ENCODE results near the gene LRBA. TPM values are rescaled to one million over a fixed set of nuclear protein-coding genes. Genes with fewer than 3 reads are reported as not detected.
"Not testable (repeated sequence)": the region's sequence is repeated elsewhere in the genome, so short reads cannot be mapped to it uniquely, and the experiment has no call there.

Gene LRBA
- total and polyA plus RNA-seq, 3 donors from 2014 or later = 24.6 to 61.1 (median 60.8) TPM

DNA sequence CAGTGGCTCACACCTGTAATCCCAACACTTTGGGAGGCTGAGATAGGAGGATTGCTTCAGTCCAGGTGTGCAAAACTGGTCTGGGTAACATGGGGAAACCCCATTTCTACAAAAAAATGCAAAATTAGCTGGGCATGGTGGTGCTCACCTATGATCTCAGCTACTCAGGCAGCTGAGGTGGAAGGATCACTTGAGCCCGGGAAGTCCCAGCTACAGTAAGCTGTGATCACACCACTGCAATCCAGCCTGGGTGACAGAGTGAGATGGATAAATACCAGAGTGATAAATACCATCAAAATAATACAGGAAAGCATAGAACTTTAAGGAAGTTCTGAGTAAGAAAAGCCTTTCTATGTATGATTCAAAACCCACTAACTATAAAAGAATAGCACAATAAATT is 52.8 kb downstream of the LRBA start:
- Histone ChIP-seq H3K9me3 (no peaks in the 10 kb centered on the region), H3K36me3 (ENCODE audit: low read depth, missing control alignments) (no peaks in the 10 kb centered on the region), H3K4me1 (no peaks in the 10 kb centered on the region), H3K4me3 (no peak overlapping the region), H3K27ac (no peak overlapping the region), H3K27me3 (no peaks in the 10 kb centered on the region)
- no peak for TF ChIP-seq POLR2A (IDR thresholded peaks at IDR 0.05)
- TF ChIP-seq, protein P1, sequence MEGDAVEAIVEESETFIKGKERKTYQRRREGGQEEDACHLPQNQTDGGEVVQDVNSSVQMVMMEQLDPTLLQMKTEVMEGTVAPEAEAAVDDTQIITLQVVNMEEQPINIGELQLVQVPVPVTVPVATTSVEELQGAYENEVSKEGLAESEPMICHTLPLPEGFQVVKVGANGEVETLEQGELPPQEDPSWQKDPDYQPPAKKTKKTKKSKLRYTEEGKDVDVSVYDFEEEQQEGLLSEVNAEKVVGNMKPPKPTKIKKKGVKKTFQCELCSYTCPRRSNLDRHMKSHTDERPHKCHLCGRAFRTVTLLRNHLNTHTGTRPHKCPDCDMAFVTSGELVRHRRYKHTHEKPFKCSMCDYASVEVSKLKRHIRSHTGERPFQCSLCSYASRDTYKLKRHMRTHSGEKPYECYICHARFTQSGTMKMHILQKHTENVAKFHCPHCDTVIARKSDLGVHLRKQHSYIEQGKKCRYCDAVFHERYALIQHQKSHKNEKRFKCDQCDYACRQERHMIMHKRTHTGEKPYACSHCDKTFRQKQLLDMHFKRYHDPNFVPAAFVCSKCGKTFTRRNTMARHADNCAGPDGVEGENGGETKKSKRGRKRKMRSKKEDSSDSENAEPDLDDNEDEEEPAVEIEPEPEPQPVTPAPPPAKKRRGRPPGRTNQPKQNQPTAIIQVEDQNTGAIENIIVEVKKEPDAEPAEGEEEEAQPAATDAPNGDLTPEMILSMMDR (IDR thresholded peaks at IDR 0.05) = no peak
- intact Hi-C loops (cut with DNase I; ENCODE audit: low total_unique reads) = no loop called here
- no peak for DNase-seq
- 78 to 100% methylated on average over 1 of the region's 1 CpG for WGBS, 2 donors

GRCh38 chr4:150961566-150961965 is 53.5 kb downstream of the LRBA start:
- Histone ChIP-seq H3K9me3 (no peaks in the 10 kb centered on the region), H3K4me3 (no peak overlapping the region), H3K4me1 (no peaks in the 10 kb centered on the region), H3K27ac (no peak overlapping the region), H3K36me3 (ENCODE audit: low read depth, missing control alignments) (no peaks in the 10 kb centered on the region), H3K27me3 (no peaks in the 10 kb centered on the region)
- intact Hi-C loops (cut with DNase I; ENCODE audit: low total_unique reads) = no loop called here
- no peak for DNase-seq
- TF ChIP-seq, protein P1 (IDR thresholded peaks at IDR 0.05) = no peak
- TF ChIP-seq POLR2A (IDR thresholded peaks at IDR 0.05) = no peak
- WGBS, 2 donors = 45 to 49% methylated on average over 1 of the region's 1 CpG

GRCh38 chr4:150960818-150961217 is 54.3 kb downstream of the LRBA start:
- Histone ChIP-seq H3K27ac (no peak overlapping the region), H3K4me1 (no peaks in the 10 kb centered on the region), H3K27me3 (no peaks in the 10 kb centered on the region), H3K9me3 (no peaks in the 10 kb centered on the region), H3K36me3 (ENCODE audit: low read depth, missing control alignments) (no peaks in the 10 kb centered on the region), H3K4me3 (no peak overlapping the region)
- TF ChIP-seq POLR2A (IDR thresholded peaks at IDR 0.05) = no peak
- TF ChIP-seq, protein P1 (IDR thresholded peaks at IDR 0.05) = peak in 1 of 3 experiments; percentile 14
- intact Hi-C loops (cut with DNase I; ENCODE audit: low total_unique reads) = no loop called here
- peak; percentile 43 for DNase-seq
- 89 to 100% methylated on average over 2 of the region's 2 CpGs for WGBS, 2 donors

DNA sequence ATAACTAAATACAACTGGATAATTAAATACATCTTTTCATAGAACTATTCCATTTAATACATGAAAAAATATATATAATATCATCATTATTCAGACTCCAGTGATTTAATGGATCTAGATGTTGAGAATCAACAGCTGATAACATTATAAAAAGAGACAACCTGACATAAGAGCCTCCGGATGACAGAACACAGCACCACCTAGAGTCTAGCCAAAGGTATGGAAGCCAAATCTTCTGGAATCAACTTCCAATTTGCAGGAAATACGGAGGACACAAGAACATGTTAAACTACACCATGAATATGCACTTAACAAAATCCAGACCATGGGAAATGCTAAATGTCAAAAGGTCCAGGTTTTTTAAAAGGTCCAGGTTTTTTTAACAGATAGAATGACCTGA is 55.0 kb downstream of the LRBA start:
- Histone ChIP-seq H3K36me3 (ENCODE audit: low read depth, missing control alignments) (no peaks in the 10 kb centered on the region), H3K4me3 (no peak overlapping the region)
- no peak for DNase-seq

DNA sequence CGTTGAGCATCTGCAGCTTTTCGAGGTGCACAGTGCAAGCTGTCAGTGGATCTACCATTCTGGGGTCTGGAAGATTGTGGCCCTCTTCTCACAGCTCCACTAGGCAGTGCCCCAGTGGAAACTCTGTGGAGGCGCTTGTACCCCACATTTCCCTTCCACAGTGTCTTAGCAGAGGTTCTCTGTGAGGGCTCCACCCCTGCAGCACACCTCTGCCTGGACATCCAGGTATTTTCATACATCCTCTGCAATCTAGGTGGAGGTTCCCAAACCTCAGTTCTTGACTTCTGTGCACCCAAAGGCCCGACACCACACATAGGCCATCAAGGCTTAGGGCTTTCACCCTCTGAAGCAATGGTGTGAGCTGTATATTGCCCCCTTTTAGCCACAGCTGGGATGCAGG is 57.1 kb downstream of the LRBA start:
- WGBS, 2 donors = 88 to 96% methylated on average over 2 to 4 of the region's 4 CpGs
- DNase-seq; intact Hi-C loops (cut with DNase I; ENCODE audit: low total_unique reads): not testable (repeated sequence)

More for the DNA sequence above, 55.0 kb downstream of the LRBA start:
- WGBS, 2 donors = 80 to 95% methylated on average over 2 of the region's 2 CpGs
- intact Hi-C loops (cut with DNase I; ENCODE audit: low total_unique reads) = no loop called here
- H3K4me1 ChIP-seq = no peaks in the 10 kb centered on the region
- no peak overlapping the region for H3K27ac ChIP-seq
- no peaks in the 10 kb centered on the region for H3K27me3 ChIP-seq
- TF ChIP-seq POLR2A (IDR thresholded peaks at IDR 0.05) = no peak
- TF ChIP-seq, protein P1 (IDR thresholded peaks at IDR 0.05) = peak in 1 of 3 experiments; percentile 41
- no peaks in the 10 kb centered on the region for H3K9me3 ChIP-seq

DNA sequence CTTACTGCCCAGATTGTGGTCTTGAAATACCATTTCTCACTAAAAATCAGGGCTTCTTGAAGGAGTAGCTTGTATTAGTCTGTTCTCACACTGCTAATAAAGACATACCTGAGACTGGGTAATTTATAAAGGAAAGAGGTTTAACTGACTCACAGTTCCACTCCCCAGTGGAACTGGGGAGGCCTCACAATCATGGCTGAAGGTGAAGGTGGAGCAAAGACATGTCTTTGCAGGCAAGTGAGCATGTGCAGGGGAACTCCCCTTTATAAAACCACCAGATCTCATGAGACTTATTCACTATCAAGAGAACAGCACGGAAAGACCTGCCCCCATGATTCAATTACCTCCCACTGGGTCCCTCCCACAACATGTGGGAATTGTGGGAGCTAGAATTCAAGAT is 58.0 kb downstream of the LRBA start:
- H3K27ac ChIP-seq; intact Hi-C loops (cut with DNase I; ENCODE audit: low total_unique reads); H3K9me3 ChIP-seq; DNase-seq; H3K4me1 ChIP-seq; H3K4me3 ChIP-seq; H3K36me3 ChIP-seq (ENCODE audit: low read depth, missing control alignments); H3K27me3 ChIP-seq: not testable (repeated sequence)
- WGBS, 2 donors = 95 to 100% methylated on average over 1 of the region's 1 CpG

More for the DNA sequence above, 57.1 kb downstream of the LRBA start:
- not testable (repeated sequence) for H3K4me1 ChIP-seq; H3K27ac ChIP-seq; H3K27me3 ChIP-seq; H3K4me3 ChIP-seq; H3K36me3 ChIP-seq (ENCODE audit: low read depth, missing control alignments); H3K9me3 ChIP-seq

DNA sequence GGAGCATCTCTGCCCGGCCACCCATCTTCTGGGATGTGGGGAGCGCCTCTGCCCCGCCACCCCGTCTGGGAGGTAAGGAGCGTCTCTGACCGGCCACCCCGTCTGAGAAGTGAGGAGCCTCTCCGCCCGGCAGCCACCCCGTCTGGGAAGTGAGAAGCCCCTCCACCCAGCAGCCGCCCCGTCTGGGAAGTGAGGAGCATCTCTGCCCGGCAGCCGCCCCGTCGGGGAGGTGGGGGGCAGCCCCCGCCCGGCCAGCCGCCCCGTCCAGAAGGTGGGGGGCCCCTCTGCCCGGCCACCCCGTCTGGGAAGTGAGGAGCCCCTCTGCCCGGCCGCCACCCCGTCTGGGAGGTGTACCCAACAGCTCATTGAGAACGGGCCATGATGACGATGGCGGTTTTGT is 61.2 kb downstream of the LRBA start:
- H3K4me3 ChIP-seq; H3K27ac ChIP-seq; intact Hi-C loops (cut with DNase I; ENCODE audit: low total_unique reads); H3K36me3 ChIP-seq (ENCODE audit: low read depth, missing control alignments); DNase-seq; H3K4me1 ChIP-seq; H3K27me3 ChIP-seq; H3K9me3 ChIP-seq: not testable (repeated sequence)
- WGBS, 2 donors = 96 to 97% methylated on average over 8 to 21 of the region's 28 CpGs

All from testis (tissue), 3 donors.